ENCODE data around the gene LBHD1.

Gene LBHD1

DNA sequence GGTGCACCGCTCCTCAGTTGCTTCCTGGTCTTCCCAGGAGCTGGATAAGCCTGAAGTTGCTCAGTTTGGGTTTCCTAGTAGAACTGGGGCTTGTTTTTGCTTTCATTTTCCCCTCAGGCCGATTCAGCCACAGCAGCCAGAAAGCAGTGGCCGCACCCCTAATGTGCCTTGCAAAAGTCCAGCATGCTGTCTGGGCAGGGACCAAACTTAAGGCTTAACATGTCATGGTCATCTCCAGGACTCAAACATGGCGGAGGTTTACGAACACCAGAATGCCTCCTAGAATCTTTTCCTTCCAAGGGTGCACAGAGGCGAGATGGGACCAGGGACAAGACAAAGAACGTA, 37.9 kb upstream of the LBHD1 start:
- Histone ChIP-seq H4K91ac (ENCODE audit: low read depth, low read length) (peak overlapping the region; percentile 96), H3K27me3 (ENCODE audit: insufficient read depth, low read length) (no peaks in the 10 kb centered on the region), H2BK120ac (ENCODE audit: insufficient read depth, low read length, poor library complexity) (peak overlapping the region; percentile 67), H3K27ac (ENCODE audit: low read depth, low read length) (peak overlapping the region; percentile 90), H3K9ac (ENCODE audit: low read length) (peak overlapping the region; percentile 71), H3K4ac (ENCODE audit: low read depth, low read length) (peak overlapping the region; percentile 90), H3K18ac (ENCODE audit: low read length) (peak overlapping the region; percentile 82), H3K4me3 (ENCODE audit: low read depth, low read length) (peak overlapping the region; percentile 58), H3K23ac (ENCODE audit: low read length) (no peak overlapping the region), H2AK5ac (ENCODE audit: low read length) (peak overlapping the region; percentile 43), H3K79me1 (ENCODE audit: low read length) (peaks cover 22% of the 10 kb centered on the region), H2BK5ac (ENCODE audit: low read depth, low read length, poor library complexity) (peak overlapping the region; percentile 88), H2BK12ac (ENCODE audit: low read length) (no peak overlapping the region), H3K4me2 (ENCODE audit: low read length) (peak overlapping the region; percentile 90), H4K12ac (ENCODE audit: low read depth, low read length) (peak overlapping the region; percentile 94), H3K79me2 (ENCODE audit: control insufficient read depth, insufficient read depth, low read length, poor library complexity) (peaks cover 10% of the 10 kb centered on the region), H3K14ac (ENCODE audit: low read length) (peak overlapping the region; percentile 92), H3K9me3 (ENCODE audit: insufficient read depth, low read depth, low read length) (no peaks in the 10 kb centered on the region), H4K8ac (ENCODE audit: low read depth, low read length) (peak overlapping the region; percentile 96), H3K36me3 (ENCODE audit: control insufficient read depth in 1 of 2, insufficient read depth in 2 of 2, low read length in 2 of 2) (peaks cover 9 to 26% of the 10 kb centered on the region in 2 experiments), H2AFZ (ENCODE audit: insufficient read depth, low read length, poor library complexity) (no peak overlapping the region), H3K4me1 (ENCODE audit: control insufficient read depth in 1 of 2, insufficient read depth in 2 of 2, low read length in 2 of 2) (peaks cover 25 to 30% of the 10 kb centered on the region in 2 experiments)
- WGBS (ENCODE audit: extremely low coverage, insufficient coverage, insufficient read length): no CpG with 5 or more reads among the region's 7 CpGs
- peak in 1 of 2 donors; percentile 16 for DNase-seq

- peak overlapping the region; percentile 69 for H3K4me3 ChIP-seq (ENCODE audit: low read depth, low read length)
- peak overlapping the region; percentile 88 for H3K9ac ChIP-seq (ENCODE audit: low read length)
- peak overlapping the region; percentile 82 for H3K18ac ChIP-seq (ENCODE audit: low read length)
- peak overlapping the region; percentile 86 for H2AFZ ChIP-seq (ENCODE audit: insufficient read depth, low read length, poor library complexity)
- H3K23ac ChIP-seq (ENCODE audit: low read length): no peak overlapping the region
- H4K12ac ChIP-seq (ENCODE audit: low read depth, low read length): peak overlapping the region; percentile 94
- DNase-seq: peak; percentile 99
- peak overlapping the region; percentile 90 for H3K4ac ChIP-seq (ENCODE audit: low read depth, low read length)
- H3K14ac ChIP-seq (ENCODE audit: low read length): peak overlapping the region; percentile 92
- peaks cover 10% of the 10 kb centered on the region for H3K79me2 ChIP-seq (ENCODE audit: control insufficient read depth, insufficient read depth, low read length, poor library complexity)
- H3K9me3 ChIP-seq (ENCODE audit: insufficient read depth, low read depth, low read length): no peaks in the 10 kb centered on the region
- peak overlapping the region; percentile 96 for H4K8ac ChIP-seq (ENCODE audit: low read depth, low read length)
- no peaks in the 10 kb centered on the region for H3K27me3 ChIP-seq (ENCODE audit: insufficient read depth, low read length)
- H3K4me1 ChIP-seq (ENCODE audit: control insufficient read depth in 1 of 2, insufficient read depth in 2 of 2, low read length in 2 of 2): peaks cover 25 to 30% of the 10 kb centered on the region in 2 experiments
- H4K91ac ChIP-seq (ENCODE audit: low read depth, low read length): peak overlapping the region; percentile 96
- H3K27ac ChIP-seq (ENCODE audit: low read depth, low read length): peak overlapping the region; percentile 90
- H2AK5ac ChIP-seq (ENCODE audit: low read length): peak overlapping the region; percentile 69
- H3K4me2 ChIP-seq (ENCODE audit: low read length): peak overlapping the region; percentile 90
- H2BK12ac ChIP-seq (ENCODE audit: low read length): peak overlapping the region; percentile 6
- H2BK5ac ChIP-seq (ENCODE audit: low read depth, low read length, poor library complexity): peak overlapping the region; percentile 88
- peaks cover 6 to 22% of the 10 kb centered on the region in 2 experiments for H3K36me3 ChIP-seq (ENCODE audit: control insufficient read depth in 1 of 2, insufficient read depth in 2 of 2, low read length in 2 of 2)
- peak overlapping the region; percentile 67 for H2BK120ac ChIP-seq (ENCODE audit: insufficient read depth, low read length, poor library complexity)
- peaks cover 22% of the 10 kb centered on the region for H3K79me1 ChIP-seq (ENCODE audit: low read length)
- no CpG with 5 or more reads among the region's 47 CpGs for WGBS (ENCODE audit: extremely low coverage, insufficient coverage, insufficient read length)
Measured at GRCh38 chr11:62709247-62710000, 37.4 kb upstream of the LBHD1 start.

- H3K27me3 ChIP-seq (ENCODE audit: insufficient read depth, low read length): no peaks in the 10 kb centered on the region
- no peaks in the 10 kb centered on the region for H3K9me3 ChIP-seq (ENCODE audit: insufficient read depth, low read depth, low read length)
- H3K9ac ChIP-seq (ENCODE audit: low read length): peak overlapping the region; percentile 88
- H3K14ac ChIP-seq (ENCODE audit: low read length): peak overlapping the region; percentile 90
- peak overlapping the region; percentile 88 for H4K8ac ChIP-seq (ENCODE audit: low read depth, low read length)
- peaks cover 3 to 17% of the 10 kb centered on the region in 2 experiments for H3K36me3 ChIP-seq (ENCODE audit: control insufficient read depth in 1 of 2, insufficient read depth in 2 of 2, low read length in 2 of 2)
- H3K4me2 ChIP-seq (ENCODE audit: low read length): peak overlapping the region; percentile 90
- peak overlapping the region; percentile 76 for H4K91ac ChIP-seq (ENCODE audit: low read depth, low read length)
- peak overlapping the region; percentile 10 for H2BK120ac ChIP-seq (ENCODE audit: insufficient read depth, low read length, poor library complexity)
- peak overlapping the region; percentile 66 for H3K4ac ChIP-seq (ENCODE audit: low read depth, low read length)
- peak overlapping the region; percentile 87 for H4K12ac ChIP-seq (ENCODE audit: low read depth, low read length)
- peak overlapping the region; percentile 78 for H3K18ac ChIP-seq (ENCODE audit: low read length)
- H3K4me1 ChIP-seq (ENCODE audit: control insufficient read depth in 1 of 2, insufficient read depth in 2 of 2, low read length in 2 of 2): peaks cover 25 to 30% of the 10 kb centered on the region in 2 experiments
- H2AK5ac ChIP-seq (ENCODE audit: low read length): peak overlapping the region; percentile 69
- H3K79me1 ChIP-seq (ENCODE audit: low read length): peaks cover 22% of the 10 kb centered on the region
- peaks cover 10% of the 10 kb centered on the region for H3K79me2 ChIP-seq (ENCODE audit: control insufficient read depth, insufficient read depth, low read length, poor library complexity)
- peak overlapping the region; percentile 6 for H2BK12ac ChIP-seq (ENCODE audit: low read length)
- H3K4me3 ChIP-seq (ENCODE audit: low read depth, low read length): no peak overlapping the region
- H2BK5ac ChIP-seq (ENCODE audit: low read depth, low read length, poor library complexity): peak overlapping the region; percentile 79
- peak overlapping the region; percentile 83 for H3K27ac ChIP-seq (ENCODE audit: low read depth, low read length)
- no peak overlapping the region for H3K23ac ChIP-seq (ENCODE audit: low read length)
- DNase-seq: peak in 1 of 2 donors; percentile 25
- peak overlapping the region; percentile 51 for H2AFZ ChIP-seq (ENCODE audit: insufficient read depth, low read length, poor library complexity)
- no CpG with 5 or more reads among the region's 7 CpGs for WGBS (ENCODE audit: extremely low coverage, insufficient coverage, insufficient read length)
Measured at GRCh38 chr11:62708793-62709192, 36.7 kb upstream of the LBHD1 start.

- no peak overlapping the region for H2BK120ac ChIP-seq (ENCODE audit: insufficient read depth, low read length, poor library complexity)
- peak overlapping the region; percentile 25 for H2BK5ac ChIP-seq (ENCODE audit: low read depth, low read length, poor library complexity)
- H3K4me1 ChIP-seq (ENCODE audit: control insufficient read depth in 1 of 2, insufficient read depth in 2 of 2, low read length in 2 of 2): peaks cover 25 to 30% of the 10 kb centered on the region in 2 experiments
- H3K4me2 ChIP-seq (ENCODE audit: low read length): peak overlapping the region; percentile 90
- peaks cover 22% of the 10 kb centered on the region for H3K79me1 ChIP-seq (ENCODE audit: low read length)
- H3K27me3 ChIP-seq (ENCODE audit: insufficient read depth, low read length): no peaks in the 10 kb centered on the region
- peak overlapping the region; percentile 87 for H4K12ac ChIP-seq (ENCODE audit: low read depth, low read length)
- peak overlapping the region; percentile 2 for H3K18ac ChIP-seq (ENCODE audit: low read length)
- no peak overlapping the region for H3K4ac ChIP-seq (ENCODE audit: low read depth, low read length)
- H3K4me3 ChIP-seq (ENCODE audit: low read depth, low read length): no peak overlapping the region
- H3K23ac ChIP-seq (ENCODE audit: low read length): no peak overlapping the region
- H3K36me3 ChIP-seq (ENCODE audit: control insufficient read depth in 1 of 2, insufficient read depth in 2 of 2, low read length in 2 of 2): peaks cover 2 to 13% of the 10 kb centered on the region in 2 experiments
- no peaks in the 10 kb centered on the region for H3K9me3 ChIP-seq (ENCODE audit: insufficient read depth, low read depth, low read length)
- peaks cover 10% of the 10 kb centered on the region for H3K79me2 ChIP-seq (ENCODE audit: control insufficient read depth, insufficient read depth, low read length, poor library complexity)
- H4K8ac ChIP-seq (ENCODE audit: low read depth, low read length): peak overlapping the region; percentile 88
- H3K14ac ChIP-seq (ENCODE audit: low read length): peak overlapping the region; percentile 90
- no peak overlapping the region for H2AFZ ChIP-seq (ENCODE audit: insufficient read depth, low read length, poor library complexity)
- H2BK12ac ChIP-seq (ENCODE audit: low read length): no peak overlapping the region
- no peak overlapping the region for H2AK5ac ChIP-seq (ENCODE audit: low read length)
- H4K91ac ChIP-seq (ENCODE audit: low read depth, low read length): peak overlapping the region; percentile 76
- no CpG with 5 or more reads among the region's 5 CpGs for WGBS (ENCODE audit: extremely low coverage, insufficient coverage, insufficient read length)
- no peak for DNase-seq
- H3K27ac ChIP-seq (ENCODE audit: low read depth, low read length): no peak overlapping the region
- no peak overlapping the region for H3K9ac ChIP-seq (ENCODE audit: low read length)
Measured at GRCh38 chr11:62708392-62708791, 36.3 kb upstream of the LBHD1 start.

Data from trophoblast cell (in vitro differentiated cells and primary cell).